Smooth muscle cell (in vitro differentiated cells): ENCODE measurements around the gene TMEM184A. TPM values are rescaled to one million over a fixed set of nuclear protein-coding genes. Genes with fewer than 3 reads are reported as not detected.

Experiments used
- DNase-seq: peaks from one replicate; lab custom pipeline; 2025; ENCODE audit not compliant: unreplicated experiment; lab: John Stamatoyannopoulos, UW
- H2AFZ ChIP-seq: fragments of 200-600 bp; sonication (generic); 2 replicates; pipeline ENCODE4 v1.6.0; 2016; ENCODE audit warnings: antibody characterized with exemption, low read depth, mild to moderate bottlenecking
- H3F3A ChIP-seq: fragments of 200-600 bp; sonication (generic); 2 replicates; pipeline ENCODE4 v1.6.0; 2017; ENCODE audit warnings: antibody characterized with exemption, low read depth
- H3K27ac ChIP-seq: fragments of 200-600 bp; sonication (generic); 2 replicates; pipeline ENCODE4 v1.5.1; 2016; ENCODE audit warnings: low read depth, mild to moderate bottlenecking
- H3K27me3 ChIP-seq: fragments of 200-600 bp; sonication (generic); 2 replicates; pipeline ENCODE4 v1.6.1; 2016; ENCODE audit warnings: low read depth, mild to moderate bottlenecking
- H3K36me3 ChIP-seq: fragments of 200-600 bp; sonication (generic); 2 replicates; pipeline ENCODE4 v1.5.1; 2016; ENCODE audit warnings: low read depth
- H3K4me1 ChIP-seq: fragments of 200-600 bp; sonication (generic); 2 replicates; pipeline ENCODE4 v1.5.1; 2016; ENCODE audit warnings: low read depth
- H3K4me2 ChIP-seq: fragments of 200-600 bp; sonication (generic); 2 replicates; pipeline ENCODE4 v1.6.0; 2016; ENCODE audit warnings: mild to moderate bottlenecking
- H3K4me3 ChIP-seq: fragments of 200-600 bp; sonication (generic); 2 replicates; pipeline ENCODE4 v1.5.1; 2016; ENCODE audit warnings: mild to moderate bottlenecking
- H3K79me2 ChIP-seq: fragments of 200-600 bp; sonication (generic); 2 replicates; pipeline ENCODE4 v1.6.0; 2016; ENCODE audit warnings: low read depth, mild to moderate bottlenecking
- H3K9ac ChIP-seq: fragments of 200-600 bp; sonication (generic); 2 replicates; pipeline ENCODE4 v1.6.0; 2016; ENCODE audit warnings: low read depth
- H3K9me3 ChIP-seq: fragments of 200-600 bp; sonication (generic); replicated peaks from 2 replicates; pipeline ENCODE4 v1.5.1; 2016; ENCODE audit warnings: low read depth
- H4K20me1 ChIP-seq: fragments of 200-600 bp; sonication (generic); 2 replicates; pipeline ENCODE4 v1.6.0; 2016; ENCODE audit warnings: low read depth
- CTCF ChIP-seq: fragments of 200-600 bp; sonication (generic); IDR thresholded peaks from 2 replicates; pipeline ENCODE4 v1.5.1; 2017; ENCODE audit warnings: borderline replicate concordance, mild to moderate bottlenecking, antibody characterized with exemption; ENCODE audit not compliant: insufficient read depth, poor library complexity, severe bottlenecking
- WGBS: methylation state at CpG from one replicate; pipeline ENCODE4 v1.1.7; 2016; ENCODE audit warnings: low lambda C conversion rate; 5-methylcytosine and 5-hydroxymethylcytosine counted together
- polyA plus RNA-seq: library from polyadenylated mRNA; unstranded; fragments of >200 nt; fragmentation: Nextera tagmentation; extraction: Ambion mirVana; gene quantifications from 2 replicates; pipeline ENCODE4 v1.2.1, GENCODE V29; 2016
- total RNA-seq: library from RNA; depleted of rRNA; stranded (reverse); fragments of >200 nt; gene quantifications from 2 replicates; pipeline ENCODE4 v1.2.3, GENCODE V29; 2014

Gene TMEM184A
- total and polyA plus RNA-seq, 2 experiments from 2014 or later = 1.6 to 4.8 TPM

- TF ChIP-seq CTCF = no peak
- Histone ChIP-seq H4K20me1 (no peaks in the 10 kb centered on the region), H2AFZ (no peak overlapping the region), H3K79me2 (no peaks in the 10 kb centered on the region), H3F3A (no peaks in the 10 kb centered on the region), H3K27ac (no peak overlapping the region), H3K9me3 (no peaks in the 10 kb centered on the region), H3K27me3 (no peaks in the 10 kb centered on the region), H3K4me2 (no peak overlapping the region), H3K9ac (no peak overlapping the region), H3K4me1 (no peaks in the 10 kb centered on the region), H3K4me3 (no peak overlapping the region), H3K36me3 (no peaks in the 10 kb centered on the region)
- 73% methylated on average over 3 of the region's 3 CpGs for WGBS
- no peak for DNase-seq
Measured at GRCh38 chr7:1595027-1595426, 39.0 kb upstream of the TMEM184A start.

- H3K4me2 ChIP-seq = no peak overlapping the region
- H3F3A ChIP-seq = no peaks in the 10 kb centered on the region
- no peaks in the 10 kb centered on the region for H4K20me1 ChIP-seq
- no peak for TF ChIP-seq CTCF
- no peak overlapping the region for H2AFZ ChIP-seq
- H3K27me3 ChIP-seq = no peaks in the 10 kb centered on the region
- H3K79me2 ChIP-seq = no peaks in the 10 kb centered on the region
- DNase-seq = no peak
- no peaks in the 10 kb centered on the region for H3K9me3 ChIP-seq
- H3K4me3 ChIP-seq = no peak overlapping the region
- no peaks in the 10 kb centered on the region for H3K4me1 ChIP-seq
- WGBS = 60% methylated on average over 3 of the region's 4 CpGs
- no peak overlapping the region for H3K27ac ChIP-seq
- H3K36me3 ChIP-seq = no peaks in the 10 kb centered on the region
- no peak overlapping the region for H3K9ac ChIP-seq
Measured at GRCh38 chr7:1593904-1594421, 38.0 kb upstream of the TMEM184A start.

GRCh38 chr7:1593091-1593866, 37.3 kb upstream of the TMEM184A start:
- H2AFZ ChIP-seq = no peak overlapping the region
- H3K4me3 ChIP-seq = no peak overlapping the region
- no peaks in the 10 kb centered on the region for H3K4me1 ChIP-seq
- H3F3A ChIP-seq = no peaks in the 10 kb centered on the region
- DNase-seq = no peak
- no peak overlapping the region for H3K9ac ChIP-seq
- no peaks in the 10 kb centered on the region for H3K9me3 ChIP-seq
- H3K27ac ChIP-seq = no peak overlapping the region
- H3K79me2 ChIP-seq = no peaks in the 10 kb centered on the region
- no peak for TF ChIP-seq CTCF
- no peaks in the 10 kb centered on the region for H3K36me3 ChIP-seq
- H4K20me1 ChIP-seq = no peaks in the 10 kb centered on the region
- WGBS = 81% methylated on average over 17 of the region's 19 CpGs
- no peaks in the 10 kb centered on the region for H3K27me3 ChIP-seq
- no peak overlapping the region for H3K4me2 ChIP-seq

- no peaks in the 10 kb centered on the region for H3K4me1 ChIP-seq
- WGBS = 85% methylated on average over 19 of the region's 20 CpGs
- H3K27me3 ChIP-seq = no peaks in the 10 kb centered on the region
- no peak for DNase-seq
- no peak overlapping the region for H3K4me3 ChIP-seq
- H4K20me1 ChIP-seq = no peaks in the 10 kb centered on the region
- no peak overlapping the region for H2AFZ ChIP-seq
- TF ChIP-seq CTCF = no peak
- H3K27ac ChIP-seq = no peak overlapping the region
- no peak overlapping the region for H3K4me2 ChIP-seq
- H3K9ac ChIP-seq = no peak overlapping the region
- H3K79me2 ChIP-seq = no peaks in the 10 kb centered on the region
- no peaks in the 10 kb centered on the region for H3K9me3 ChIP-seq
- no peaks in the 10 kb centered on the region for H3K36me3 ChIP-seq
- no peaks in the 10 kb centered on the region for H3F3A ChIP-seq
Measured at GRCh38 chr7:1592299-1592871, 36.4 kb upstream of the TMEM184A start.
